ENCODE measurements around the gene ECHS1.

DNA sequence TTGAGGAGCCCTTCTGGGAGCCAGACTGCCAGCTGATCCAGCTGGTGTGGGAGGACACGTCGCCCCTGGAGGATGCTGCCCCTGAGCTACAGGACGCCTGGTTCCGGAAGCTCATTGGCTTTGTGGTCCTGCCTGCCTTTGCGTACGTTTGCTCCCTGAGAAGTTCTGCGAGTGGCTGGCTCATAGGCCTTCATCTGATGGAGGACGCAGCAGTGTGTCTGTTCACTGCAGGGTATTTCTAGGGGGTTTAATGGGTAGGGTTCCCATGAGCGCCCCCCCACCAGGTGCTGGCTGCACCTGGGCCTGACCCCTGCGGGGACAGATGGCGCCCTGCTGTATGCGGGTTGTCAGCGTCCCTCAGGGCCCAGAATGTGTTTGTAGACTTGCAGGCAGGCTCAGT lies 10.9 kb upstream of the ECHS1 start:
- TF ChIP-seq TARDBP (IDR thresholded peaks at IDR 0.05) (no peak), ELF4 (IDR thresholded peaks at IDR 0.05) (no peak)

All from HEK293T (cell line).